GM21515 (cell line): ENCODE measurements around the gene MTHFSD.

Experiments used
- ATAC-seq: cut with Tn5 transposase; IDR thresholded peaks from one replicate; pipeline ENCODE4 v1.9.1; 2021; ENCODE audit not compliant: unreplicated experiment

The MTHFSD gene

DNA sequence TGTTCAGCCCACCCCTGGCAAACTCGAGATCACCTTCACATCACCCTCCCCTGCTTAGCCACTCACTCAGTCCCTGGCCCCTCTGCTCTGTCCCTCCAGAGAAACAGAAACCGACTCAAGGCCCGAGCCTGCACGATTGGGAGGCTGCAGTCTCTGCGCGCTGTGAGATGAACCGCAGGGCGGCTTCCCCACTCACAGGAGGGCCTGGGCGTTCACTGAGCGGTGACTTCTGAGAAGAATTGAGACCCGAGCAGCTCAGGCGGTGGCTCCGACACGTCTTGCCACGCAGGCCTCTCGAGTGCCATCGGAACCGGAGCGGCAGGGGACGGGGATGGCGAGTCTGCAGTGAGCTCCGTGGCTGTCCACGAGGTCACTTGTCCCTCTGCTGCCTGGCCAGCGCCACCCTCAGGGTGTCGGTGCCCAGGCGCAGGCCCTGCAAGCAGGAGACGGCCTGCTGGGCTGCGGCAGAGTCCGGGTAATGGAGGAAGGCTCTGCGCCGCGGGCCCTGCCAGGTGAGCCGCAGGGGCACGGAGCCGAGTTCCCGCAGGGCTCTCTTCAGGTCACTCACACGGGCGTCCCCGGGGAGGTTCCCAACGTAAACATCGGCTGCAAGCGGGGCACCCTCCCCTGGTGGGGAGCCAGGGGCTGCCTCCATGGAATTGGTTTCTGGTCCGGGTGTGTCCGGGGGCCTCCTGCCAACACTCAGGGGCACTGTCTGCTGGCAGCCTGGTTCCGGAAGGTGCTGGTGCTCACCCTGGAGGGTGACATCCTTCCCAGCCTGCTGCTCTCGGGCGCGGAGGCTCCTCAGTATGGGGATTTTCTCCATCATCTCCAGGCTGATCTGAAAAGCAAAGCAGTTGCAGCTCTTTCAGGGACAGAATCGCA is 23.2 kb downstream of the MTHFSD start:
- ATAC-seq, result no peak

DNA sequence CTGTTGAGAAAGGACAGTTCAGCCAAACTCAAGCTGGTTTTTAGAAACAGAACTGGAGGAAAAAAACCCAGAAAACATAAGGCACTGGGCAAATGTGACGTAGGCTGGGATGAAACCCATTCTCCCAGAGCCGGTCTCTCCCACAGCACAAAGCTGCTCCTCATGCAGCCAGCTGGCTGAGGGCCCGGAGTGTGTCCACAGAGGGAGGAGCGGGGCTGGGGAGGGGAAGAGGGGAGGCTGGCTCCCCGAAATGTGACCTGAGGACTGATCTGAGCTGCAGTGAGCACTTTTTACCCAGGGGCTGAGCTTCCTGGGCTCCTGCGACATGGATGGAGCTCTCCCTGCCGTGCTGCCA is 23.9 kb downstream of the MTHFSD start:
- ATAC-seq, result no peak

DNA sequence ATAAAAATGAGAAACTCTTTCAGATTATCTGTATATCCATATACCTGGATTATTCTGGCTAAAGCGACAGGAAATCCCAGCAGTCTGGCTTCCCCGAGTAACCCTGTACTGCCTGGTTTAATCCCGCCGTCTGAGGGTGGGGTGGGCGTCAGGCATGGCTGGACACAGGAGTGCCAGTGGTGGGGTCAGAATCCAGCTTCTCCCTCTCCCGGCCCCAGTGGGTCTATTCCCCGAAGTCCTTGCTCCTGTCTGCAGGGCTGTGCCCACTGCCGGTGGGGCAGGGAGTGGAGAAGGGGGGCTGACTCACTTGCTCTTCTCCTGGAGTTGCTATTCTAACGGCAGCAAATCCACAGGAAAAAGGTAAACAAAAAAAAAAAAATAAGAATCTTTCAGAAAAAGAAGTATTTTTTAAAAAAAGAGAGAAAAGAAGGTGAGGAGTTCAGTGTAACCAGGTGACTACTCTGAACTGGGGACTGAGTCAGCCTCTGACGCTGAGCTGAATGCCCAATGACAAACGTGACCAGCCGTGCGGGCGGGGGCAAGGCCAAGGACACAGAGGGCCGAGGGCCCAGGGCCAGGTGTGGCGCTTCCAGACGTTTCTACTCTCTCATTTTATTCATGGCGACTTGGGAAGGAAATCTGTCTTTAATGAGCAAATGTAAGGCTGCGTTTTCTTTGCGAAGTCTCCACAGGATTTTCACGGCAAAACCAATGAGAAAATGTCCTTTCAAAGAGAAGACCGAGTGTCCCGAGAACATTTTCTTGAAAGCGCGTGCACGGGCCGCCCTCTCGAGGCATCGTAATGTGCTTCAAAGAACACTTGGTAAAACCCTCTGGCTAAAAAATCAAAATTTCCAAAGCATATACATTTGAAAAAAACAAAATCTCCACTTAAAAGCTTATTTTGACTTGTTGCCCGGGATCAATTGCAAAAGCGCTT is 24.5 kb downstream of the MTHFSD start:
- no peak for ATAC-seq

DNA sequence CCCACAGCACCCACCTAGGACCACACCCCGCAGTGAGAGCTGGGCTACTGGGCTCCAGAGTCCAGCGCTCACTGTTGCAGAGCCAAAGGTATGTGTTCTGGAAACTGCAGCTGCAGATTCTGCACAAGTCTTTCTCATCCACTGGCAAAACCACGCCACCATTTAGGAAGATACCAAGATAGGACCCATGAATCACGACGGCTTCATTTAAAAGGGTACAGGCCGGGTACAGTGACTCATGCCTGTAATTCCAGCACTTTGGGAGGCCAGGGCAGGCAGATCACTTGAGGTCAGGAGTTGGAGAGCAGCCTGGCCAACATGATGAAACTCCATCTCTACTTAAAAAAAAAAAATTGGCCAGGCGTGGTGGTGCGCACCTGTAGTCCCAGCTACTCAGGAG is 25.9 kb downstream of the MTHFSD start:
- no peak for ATAC-seq

DNA sequence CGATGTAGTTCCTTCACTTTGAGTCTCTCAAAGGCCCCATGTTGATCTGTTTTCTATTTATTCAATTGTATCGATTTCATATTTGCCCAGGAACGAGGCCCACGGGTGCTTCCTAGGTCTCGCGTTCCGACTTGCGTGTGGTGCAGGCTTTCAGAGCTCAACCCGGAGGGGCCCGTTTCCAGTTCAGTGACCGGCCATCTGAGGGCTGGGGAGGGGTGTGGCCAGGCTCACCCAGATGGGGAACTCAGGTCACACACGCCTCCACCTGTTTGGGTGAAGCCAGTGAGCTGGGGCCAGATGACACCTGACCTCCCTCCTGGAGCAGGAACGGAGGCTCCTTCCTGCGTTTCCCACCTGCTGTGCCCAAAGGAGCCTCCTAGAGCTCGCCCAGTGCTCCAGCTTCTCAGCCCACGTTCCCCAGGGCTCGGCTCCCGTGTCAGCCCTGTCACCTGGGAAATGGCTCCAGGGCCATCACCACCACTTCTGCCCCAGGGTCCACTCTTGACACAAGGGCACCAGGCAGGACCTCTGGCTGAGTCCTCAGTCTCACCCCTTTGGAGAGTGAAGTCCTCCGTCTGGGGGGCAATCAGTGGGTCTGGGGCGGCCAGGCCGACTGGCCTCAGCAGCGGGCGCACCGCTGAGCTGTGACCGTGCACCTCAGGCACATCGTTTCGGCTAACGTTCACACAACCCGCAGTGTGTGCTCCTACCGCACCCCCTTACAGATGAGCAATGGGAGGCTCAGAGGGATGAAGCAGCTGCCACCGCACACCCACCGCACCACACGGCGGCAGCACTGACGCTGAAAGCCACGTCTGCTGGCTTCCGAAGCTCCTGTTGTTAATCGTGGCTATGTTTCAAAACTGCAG is 26.7 kb downstream of the MTHFSD start:
- no peak for ATAC-seq

DNA sequence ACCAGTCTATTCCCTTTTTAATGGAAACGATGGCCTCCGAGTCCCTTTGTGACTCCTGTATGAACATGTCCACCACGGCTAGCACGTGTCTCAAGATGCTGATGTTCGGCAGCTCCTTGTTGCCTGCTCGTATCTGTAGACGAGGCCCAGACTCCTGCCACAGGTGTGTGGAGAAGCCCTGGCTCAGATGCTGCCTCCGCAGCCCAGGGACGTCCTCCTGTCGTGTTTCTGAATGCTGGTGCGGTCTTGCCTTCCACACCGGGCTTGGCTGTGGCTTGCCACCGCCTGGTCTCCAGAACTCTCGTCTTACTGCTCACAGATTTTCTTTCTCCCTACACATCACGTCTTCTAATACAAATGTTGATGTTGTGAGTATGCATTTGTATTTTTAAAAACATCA is 27.7 kb downstream of the MTHFSD start:
- ATAC-seq, result no peak

DNA sequence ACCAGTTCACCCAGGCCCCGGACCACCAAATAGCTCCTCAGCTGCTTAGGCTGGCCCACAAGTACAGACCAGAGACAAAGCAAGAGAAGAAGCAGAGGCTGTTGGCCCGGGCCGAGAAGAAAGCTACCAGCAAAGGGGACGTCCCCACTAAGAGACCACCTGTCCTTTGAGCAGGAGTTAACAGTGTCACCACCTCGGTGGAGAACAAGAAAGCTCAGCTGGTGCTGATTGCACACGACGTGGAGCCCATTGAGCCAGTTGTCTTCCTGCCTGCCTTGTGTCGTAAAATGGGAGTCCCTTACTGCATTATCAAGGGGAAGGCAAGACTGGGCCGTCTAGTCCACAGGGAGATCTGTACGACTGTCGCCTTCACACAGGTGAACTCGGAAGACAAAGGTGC is 29.3 kb downstream of the MTHFSD start:
- ATAC-seq, result no peak

DNA sequence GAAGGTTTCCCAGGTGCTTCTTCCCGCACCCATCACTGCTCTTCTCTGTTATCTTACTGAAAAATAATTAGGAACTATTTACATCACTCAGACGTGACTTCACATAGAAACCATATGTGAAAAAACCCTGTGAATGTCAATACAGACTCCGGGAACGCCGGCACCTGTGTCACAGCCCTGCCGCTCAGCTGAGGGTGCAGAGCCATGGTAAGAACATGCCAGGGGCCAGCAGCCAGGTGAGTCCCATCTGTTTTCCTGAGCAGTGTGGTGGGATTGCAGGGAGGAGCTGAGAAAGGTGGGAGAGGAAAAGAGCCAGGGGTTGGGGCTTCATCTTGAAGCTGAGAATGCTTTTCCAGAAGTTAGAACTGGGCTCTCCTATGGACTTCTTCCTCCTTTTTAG is 31.0 kb downstream of the MTHFSD start:
- ATAC-seq, result no peak

DNA sequence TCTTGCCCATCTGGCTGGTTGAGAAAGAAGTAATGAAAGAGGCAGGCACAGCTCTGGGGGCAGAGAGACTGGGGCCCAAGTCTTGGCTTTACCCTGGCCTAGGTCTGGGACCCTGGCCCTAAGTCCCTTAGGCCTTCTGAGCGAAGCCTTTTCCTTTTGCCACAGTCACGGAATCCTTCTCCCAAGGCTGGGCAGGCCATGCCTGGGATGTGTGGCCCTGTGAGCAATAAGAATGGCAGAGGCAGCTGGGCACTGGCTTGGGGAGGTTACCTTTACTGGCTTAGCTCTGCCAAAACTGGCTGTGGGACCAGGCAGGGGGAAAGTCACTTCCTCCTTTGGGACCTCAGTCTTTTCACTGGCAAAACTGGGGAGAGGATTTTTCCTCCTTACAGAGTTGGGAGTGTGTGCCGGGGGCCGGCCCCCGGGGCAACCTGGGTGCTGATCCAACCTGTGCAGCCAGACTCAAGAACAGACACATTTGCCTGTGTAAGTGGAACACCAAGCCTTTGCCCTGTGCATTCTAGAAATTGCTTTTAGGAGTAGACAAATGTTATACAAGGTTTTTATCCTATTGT is 31.8 kb downstream of the MTHFSD start:
- no peak for ATAC-seq

DNA sequence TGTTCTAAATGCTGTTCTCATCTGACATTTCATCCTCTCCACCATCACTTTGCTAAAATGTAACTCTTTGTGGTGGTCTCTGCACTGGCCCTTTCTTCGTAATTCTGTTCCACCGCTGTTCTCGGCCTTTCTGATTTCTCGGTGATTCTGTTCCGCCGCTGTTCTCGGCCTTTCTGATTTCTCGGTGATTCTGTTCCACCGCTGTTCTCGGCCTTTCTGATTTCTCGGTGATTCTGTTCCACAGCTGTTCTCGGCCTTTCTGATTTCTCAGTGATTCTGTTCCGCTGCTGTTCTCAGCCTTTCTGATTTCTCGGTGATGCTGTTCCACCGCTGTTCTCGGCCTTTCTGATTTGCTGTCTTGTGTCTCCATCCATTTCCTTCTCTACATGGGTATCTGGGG is 32.4 kb downstream of the MTHFSD start:
- no peak for ATAC-seq

DNA sequence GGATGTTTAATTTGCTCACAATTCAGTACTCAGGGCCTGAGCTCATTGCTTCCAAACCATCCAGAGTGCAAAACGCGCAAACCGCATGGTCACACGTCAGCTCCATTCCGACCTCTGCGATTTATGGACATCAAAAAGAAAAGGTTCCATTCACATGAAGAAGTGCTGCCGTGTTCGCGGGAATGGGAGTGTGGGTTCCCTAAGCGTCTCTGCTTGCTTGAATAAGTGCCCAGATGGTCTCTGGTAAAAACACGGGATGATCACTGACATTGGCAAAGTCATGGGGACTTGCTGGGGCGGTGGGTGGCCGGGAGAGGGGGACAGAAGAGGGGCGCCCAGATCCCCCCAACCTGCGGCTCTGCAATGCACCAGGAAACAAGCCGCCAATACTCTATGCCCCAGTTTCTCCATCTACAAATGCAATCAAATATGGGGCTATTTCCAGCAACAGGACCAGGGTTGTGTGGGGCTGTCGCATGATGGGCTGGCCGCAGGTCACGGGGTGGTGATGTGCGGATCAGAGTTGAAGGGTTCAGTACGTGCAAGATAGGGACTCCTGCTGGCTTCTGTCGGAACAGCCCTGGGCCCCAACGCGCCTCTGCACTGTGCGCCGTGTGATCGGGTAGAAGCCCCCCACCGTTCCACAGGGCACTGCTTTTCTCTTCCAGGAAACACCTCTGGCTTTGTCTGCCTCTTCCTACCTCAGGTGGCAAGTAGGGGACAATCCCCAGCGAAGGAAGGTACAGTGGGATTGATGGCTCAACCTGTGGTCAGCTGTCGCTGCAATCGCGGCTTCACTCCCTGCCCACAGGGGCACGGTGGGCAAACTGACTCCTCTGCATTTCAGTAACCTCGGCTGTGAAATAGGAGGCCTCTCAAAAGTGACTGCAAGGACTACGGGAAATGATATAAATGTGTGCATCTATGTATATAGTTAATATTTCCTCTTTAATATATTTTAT is 33.5 kb downstream of the MTHFSD start:
- no peak for ATAC-seq

DNA sequence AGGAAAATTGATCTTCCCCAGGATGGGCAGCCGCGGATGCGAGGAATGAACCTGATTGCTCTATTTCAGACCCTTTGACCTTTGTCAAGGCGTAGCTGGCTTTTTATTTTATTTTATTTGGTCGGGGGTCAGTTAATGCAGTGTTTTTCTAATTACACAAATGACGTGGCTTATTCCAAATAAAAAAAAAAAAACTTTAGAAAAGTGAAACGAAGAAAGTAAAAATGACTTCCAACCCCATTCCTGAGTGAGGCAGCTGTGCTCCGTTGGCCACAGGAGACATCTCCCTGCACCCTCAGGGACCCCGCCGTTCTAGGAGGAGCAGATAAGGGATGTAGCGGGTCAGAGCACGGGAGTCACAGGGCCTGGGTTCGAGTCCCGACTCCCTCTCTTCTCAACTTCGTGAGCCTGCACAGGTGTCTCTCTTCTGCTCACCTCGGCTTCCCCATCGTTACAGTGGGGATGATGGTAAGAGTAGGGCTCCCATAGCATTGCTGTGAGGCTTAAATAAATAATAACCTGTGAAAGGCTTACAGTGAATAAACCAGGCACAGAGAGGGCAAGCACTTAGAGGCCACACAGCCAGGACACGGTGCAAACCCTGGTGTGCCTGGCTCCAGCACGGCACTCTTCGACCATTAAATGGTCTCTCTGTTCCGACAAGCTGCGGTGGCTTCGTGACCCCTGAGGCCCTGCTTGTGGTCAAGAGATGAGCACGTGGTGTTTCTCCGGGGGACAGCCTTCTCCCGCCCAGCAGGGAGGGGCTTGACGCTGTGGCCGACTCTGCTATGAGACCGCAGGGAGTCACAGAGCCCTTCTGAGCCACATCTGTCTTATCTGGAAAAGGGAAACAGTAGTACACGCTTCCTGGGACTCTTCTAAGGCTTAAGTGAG is 34.5 kb downstream of the MTHFSD start:
- no peak for ATAC-seq

DNA sequence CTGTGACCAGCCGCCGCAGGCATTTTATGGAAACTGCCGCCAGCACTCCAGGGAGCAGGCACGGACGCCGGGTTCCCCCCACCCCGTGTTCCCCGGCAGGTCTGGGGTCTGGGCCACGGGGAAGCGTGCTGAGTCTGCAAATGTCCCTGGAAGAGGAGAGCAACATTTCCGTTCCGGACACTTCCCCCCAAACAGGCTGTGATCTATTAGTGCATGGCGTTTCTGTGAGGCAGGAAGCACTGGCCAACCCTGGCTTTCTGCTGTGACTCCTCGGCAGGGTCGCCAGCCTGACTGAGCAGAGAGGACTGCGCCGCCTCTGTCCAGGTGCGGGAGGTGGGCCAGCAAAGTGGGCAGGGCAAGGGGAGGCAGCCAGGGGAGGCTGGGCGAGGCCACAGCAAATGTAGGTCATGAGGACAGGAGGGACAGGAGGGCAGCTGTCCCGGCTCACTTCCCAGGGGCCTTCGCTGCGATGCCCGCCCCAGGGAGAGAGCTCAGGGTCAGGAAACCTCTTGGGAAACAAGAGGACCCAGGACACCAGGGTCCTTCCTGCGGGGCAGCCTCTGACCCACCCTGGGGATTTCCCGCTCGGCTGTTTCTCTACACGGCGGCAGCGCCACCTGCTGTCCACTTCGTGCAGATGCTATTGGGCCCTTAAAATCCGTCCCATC is 35.3 kb downstream of the MTHFSD start:
- ATAC-seq, result no peak

DNA sequence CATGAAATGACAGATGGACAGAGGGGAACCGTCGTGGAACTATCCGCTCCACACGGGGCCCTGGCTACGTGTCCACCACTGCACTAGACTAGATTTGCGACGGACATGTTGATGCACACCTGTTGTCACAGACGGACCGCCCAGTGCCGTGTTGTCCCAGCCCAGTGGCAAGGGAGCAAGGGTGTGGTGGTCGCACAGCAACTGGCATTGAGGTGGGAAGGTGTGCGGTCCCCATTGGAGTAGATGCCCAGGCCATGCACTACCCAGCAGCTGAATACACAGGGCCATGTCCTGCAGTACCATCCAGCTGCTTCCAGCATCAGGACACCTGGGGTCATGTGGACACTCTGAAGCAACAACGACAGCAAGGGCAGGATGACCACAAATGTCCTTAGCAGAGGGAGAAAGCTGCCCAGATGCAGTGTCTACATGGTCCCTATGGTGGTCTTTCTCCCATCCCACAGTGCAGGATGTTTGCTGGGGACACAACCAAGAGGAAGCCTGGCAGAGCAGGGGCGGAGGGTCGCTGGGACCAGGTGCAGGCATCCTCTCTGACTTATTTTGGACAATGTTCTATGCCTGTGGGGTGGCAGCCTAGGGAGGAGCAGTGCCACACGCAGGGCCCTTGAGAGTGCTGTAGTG is 35.9 kb downstream of the MTHFSD start:
- no peak for ATAC-seq

DNA sequence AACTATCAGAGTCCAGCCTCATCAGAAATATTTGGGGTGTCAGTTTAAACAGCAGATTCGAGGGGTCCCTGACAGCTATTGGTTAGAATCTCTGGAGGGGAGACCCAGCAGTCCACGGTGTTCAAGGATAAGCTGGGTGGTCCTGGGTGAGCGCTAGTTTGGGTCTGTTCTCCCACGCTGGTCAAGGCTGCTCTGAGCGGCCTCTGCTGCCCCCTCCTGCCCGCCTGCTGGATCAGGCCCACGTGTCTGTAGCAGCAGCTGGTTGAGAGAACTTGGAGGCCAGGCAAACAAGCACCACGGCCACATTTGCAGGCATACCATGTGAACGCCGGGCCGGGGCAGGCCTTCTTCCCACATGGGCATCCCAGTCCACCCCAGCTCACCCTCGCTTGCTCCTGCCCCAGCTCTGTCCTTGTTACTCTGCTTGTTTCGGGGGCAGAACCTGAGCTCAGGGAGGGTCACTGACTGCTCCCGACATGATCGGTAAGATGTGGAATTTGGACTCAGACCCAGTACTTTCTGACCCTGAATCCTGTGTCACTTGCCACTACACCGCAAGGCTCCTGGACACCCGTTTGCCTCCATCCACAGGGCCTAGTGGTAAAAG is 37.3 kb downstream of the MTHFSD start:
- ATAC-seq, result no peak

DNA sequence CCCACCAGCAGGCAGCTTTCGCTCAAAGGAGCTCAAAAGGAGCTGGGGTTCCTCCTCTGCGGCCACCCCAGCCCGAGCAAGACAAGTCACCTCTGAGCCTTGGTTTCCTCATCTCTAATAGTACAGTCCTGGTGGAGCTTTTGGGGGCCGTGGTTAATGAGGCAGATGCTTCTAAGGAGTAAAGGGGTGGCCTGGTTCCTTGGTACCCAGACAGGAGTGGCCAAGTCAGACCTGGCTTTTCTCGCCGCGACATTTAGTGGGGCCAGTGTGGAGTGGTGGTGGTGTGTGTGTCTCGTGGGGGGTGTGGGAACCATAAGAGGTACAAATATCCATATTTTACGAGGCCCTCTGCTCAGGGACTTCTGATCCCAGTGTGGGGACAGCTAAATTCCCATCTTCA is 38.0 kb downstream of the MTHFSD start:
- no peak for ATAC-seq

DNA sequence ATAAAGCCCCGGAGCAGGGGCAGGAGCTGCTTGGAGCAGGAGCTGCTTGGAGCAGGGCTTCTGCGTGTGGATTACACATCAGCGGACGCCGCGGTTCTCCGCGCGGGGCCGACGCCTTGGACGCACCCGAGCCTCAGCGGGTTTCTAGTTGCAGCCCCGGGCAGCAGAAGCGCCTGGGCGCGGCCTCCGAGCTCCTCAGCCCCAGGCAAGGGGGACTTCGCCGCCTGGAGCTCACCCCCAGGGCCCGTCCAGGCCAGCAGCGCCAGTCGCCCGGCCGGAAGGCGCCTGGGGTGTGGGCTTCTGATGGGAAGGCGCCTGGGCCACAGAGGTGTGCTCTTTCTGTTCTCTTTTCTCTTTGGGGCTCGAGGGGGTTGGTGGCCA is 38.4 kb downstream of the MTHFSD start:
- ATAC-seq, result no peak
